Transverse colon (tissue), 4 donors: Measurements from ENCODE around the gene GRIN3B.

Experiments
- CTCF ChIP-seq, 5 experiments: fragments of 200-600 bp in 3 of 5; fragments of 450-650 bp in 2 of 5; sonication (generic) in 3 of 5; IDR thresholded peaks; 1 replicate in 2 of 5; 2 replicates in 3 of 5; pipeline ENCODE4 v1.5.1; 2016 to 2017; ENCODE audit warnings: antibody characterized with exemption in 5 of 5, inconsistent platforms in 3 of 5, mild to moderate bottlenecking in 2 of 5, moderate library complexity in 1 of 5
- EP300 ChIP-seq: sonication (generic); formaldehyde crosslinking; IDR thresholded peaks from one replicate; pipeline ENCODE4 v1.6.1; 2017; ENCODE audit warnings: antibody characterized with exemption, low read depth
- POLR2A ChIP-seq: fragments of 450-650 bp; IDR thresholded peaks from one replicate; pipeline ENCODE4 v1.6.1; 2016; ENCODE audit warnings: antibody characterized with exemption, mild to moderate bottlenecking, moderate library complexity
- POLR2AphosphoS5 ChIP-seq, 3 donors: sonication (generic); formaldehyde crosslinking; IDR thresholded peaks; one replicate each; pipeline ENCODE4 v1.6.1; 2016; ENCODE audit warnings: antibody characterized with exemption in 3 of 3

GRCh38 chr19:988081-988480, 12.1 kb upstream of the GRIN3B start:
- TF ChIP-seq CTCF (IDR thresholded peaks at IDR 0.05) (no peak), POLR2A (no peak), POLR2AphosphoS5 (IDR thresholded peaks at IDR 0.05) (no peak), EP300 (no peak)
